ENCODE measurements around the gene DOCK7. TPM values are rescaled to one million over a fixed set of nuclear protein-coding genes. Genes with fewer than 3 reads are reported as not detected.
A peak's percentile ranks its signal among the peaks of the same experiment; 100 is the strongest.

DOCK7 gene
- total and polyA plus RNA-seq, 5 donors = 4.2 to 17.9 (median 12.6) TPM

GRCh38 chr1:62444701-62445100, 243.5 kb downstream of the DOCK7 start:
- no peaks in the 10 kb centered on the region for H3K9me3 ChIP-seq (ENCODE audit: control insufficient read depth, low read length)
- intact Hi-C loops (cut with DNase I) = no loop called here
- no peaks in the 10 kb centered on the region for H3K27me3 ChIP-seq (ENCODE audit: control insufficient read depth, insufficient read depth)
- H3K4me3 ChIP-seq (ENCODE audit: low read length) = no peak overlapping the region
- no peak for ATAC-seq
- DNase-seq = no peak
- H3K27ac ChIP-seq (ENCODE audit: low read length) = no peak overlapping the region
- 84% methylated on average over 1 of the region's 1 CpG for WGBS
- H3K4me1 ChIP-seq (ENCODE audit: control insufficient read depth, insufficient read depth, low read length) = no peaks in the 10 kb centered on the region

- Histone ChIP-seq H3K4me3 (ENCODE audit: low read length) (no peak overlapping the region), H3K27ac (ENCODE audit: low read length) (no peak overlapping the region), H3K27me3 (ENCODE audit: control insufficient read depth, insufficient read depth) (no peaks in the 10 kb centered on the region), H3K4me1 (ENCODE audit: control insufficient read depth, insufficient read depth, low read length) (peaks cover 3% of the 10 kb centered on the region), H3K9me3 (ENCODE audit: control insufficient read depth, low read length) (no peaks in the 10 kb centered on the region)
- intact Hi-C loops (cut with DNase I) = no loop called here
- WGBS = 79% methylated on average over 4 of the region's 4 CpGs
- ATAC-seq = no peak
- no peak for DNase-seq
Observed at GRCh38 chr1:62439652-62440371, 248.4 kb downstream of the DOCK7 start.

GRCh38 chr1:62438163-62438562, 250.0 kb downstream of the DOCK7 start:
- intact Hi-C loops (cut with DNase I) = no loop called here
- DNase-seq = no peak
- Histone ChIP-seq H3K27me3 (ENCODE audit: control insufficient read depth, insufficient read depth) (no peaks in the 10 kb centered on the region), H3K9me3 (ENCODE audit: control insufficient read depth, low read length) (no peaks in the 10 kb centered on the region), H3K4me3 (ENCODE audit: low read length) (peak overlapping the region; percentile 72), H3K4me1 (ENCODE audit: control insufficient read depth, insufficient read depth, low read length) (peaks cover 3% of the 10 kb centered on the region), H3K27ac (ENCODE audit: low read length) (no peak overlapping the region)
- whole genome bisulfite sequencing = 3% methylated on average over 7 of the region's 7 CpGs
- no peak for ATAC-seq

- peaks cover 3% of the 10 kb centered on the region for H3K4me1 ChIP-seq (ENCODE audit: control insufficient read depth, insufficient read depth, low read length)
- H3K27ac ChIP-seq (ENCODE audit: low read length) = peak overlapping the region; percentile 99
- under 1% methylated on average over 68 of the region's 68 CpGs for WGBS
- DNase-seq (peak in 1 of 3 donors; percentile 74), ATAC-seq (peak; percentile 4 to 7)
- intact Hi-C loops (cut with DNase I) = no loop called here
- peak overlapping the region; percentile 72 for H3K4me3 ChIP-seq (ENCODE audit: low read length)
- H3K27me3 ChIP-seq (ENCODE audit: control insufficient read depth, insufficient read depth) = no peaks in the 10 kb centered on the region
- no peaks in the 10 kb centered on the region for H3K9me3 ChIP-seq (ENCODE audit: control insufficient read depth, low read length)
Observed at GRCh38 chr1:62437273-62437940, 250.8 kb downstream of the DOCK7 start.

- under 1% methylated on average over 76 of the region's 76 CpGs for WGBS
- DNase-seq = peak; percentile 98 to 99 (median 98)
- intact Hi-C loops (cut with DNase I) = no loop called here
- Histone ChIP-seq H3K27ac (ENCODE audit: low read length) (peak within 1 kb of the TSS; percentile 99), H3K4me1 (ENCODE audit: control insufficient read depth, insufficient read depth, low read length) (peaks cover 3% of the 10 kb centered on the region), H3K27me3 (ENCODE audit: control insufficient read depth, insufficient read depth) (no peaks in the 10 kb centered on the region), H3K4me3 (ENCODE audit: low read length) (peak within 1 kb of the TSS; percentile 72), H3K9me3 (ENCODE audit: control insufficient read depth, low read length) (no peaks in the 10 kb centered on the region)
- peak; percentile 96 to 97 for ATAC-seq
Observed at GRCh38 chr1:62436466-62437272, 251.5 kb downstream of the DOCK7 start, which contains the start of gene USP1. USP1 (plus strand) TSS chr1:62437049; CDS start chr1:62439868, 2,819 bp downstream.

GRCh38 chr1:62436039-62436465, 252.1 kb downstream of the DOCK7 start:
- Histone ChIP-seq H3K4me3 (ENCODE audit: low read length) (peak overlapping the region; percentile 72), H3K4me1 (ENCODE audit: control insufficient read depth, insufficient read depth, low read length) (peaks cover 3% of the 10 kb centered on the region), H3K9me3 (ENCODE audit: control insufficient read depth, low read length) (no peaks in the 10 kb centered on the region), H3K27me3 (ENCODE audit: control insufficient read depth, insufficient read depth) (no peaks in the 10 kb centered on the region), H3K27ac (ENCODE audit: low read length) (peak overlapping the region; percentile 99)
- intact Hi-C loops (cut with DNase I) = no loop called here
- under 1% methylated on average over 45 of the region's 45 CpGs for WGBS
- ATAC-seq (peak; percentile 94 to 95), DNase-seq (peak; percentile 97 to 99 (median 98))

GRCh38 chr1:62435231-62436038, 252.8 kb downstream of the DOCK7 start:
- DNase-seq = peak in 2 of 3 donors; percentile 23 to 69
- ATAC-seq = peak; percentile 10 to 25
- Histone ChIP-seq H3K4me3 (ENCODE audit: low read length) (peak overlapping the region; percentile 72), H3K9me3 (ENCODE audit: control insufficient read depth, low read length) (no peaks in the 10 kb centered on the region), H3K27ac (ENCODE audit: low read length) (peak overlapping the region; percentile 99), H3K27me3 (ENCODE audit: control insufficient read depth, insufficient read depth) (no peaks in the 10 kb centered on the region), H3K4me1 (ENCODE audit: control insufficient read depth, insufficient read depth, low read length) (peaks cover 3% of the 10 kb centered on the region)
- 49% methylated on average over 31 of the region's 31 CpGs for WGBS
- intact Hi-C loops (cut with DNase I) = no loop called here

GRCh38 chr1:62434618-62435001, 253.6 kb downstream of the DOCK7 start:
- Histone ChIP-seq H3K27ac (ENCODE audit: low read length) (no peak overlapping the region), H3K4me3 (ENCODE audit: low read length) (no peak overlapping the region), H3K27me3 (ENCODE audit: control insufficient read depth, insufficient read depth) (no peaks in the 10 kb centered on the region), H3K9me3 (ENCODE audit: control insufficient read depth, low read length) (no peaks in the 10 kb centered on the region), H3K4me1 (ENCODE audit: control insufficient read depth, insufficient read depth, low read length) (peaks cover 3% of the 10 kb centered on the region)
- 94% methylated on average over 12 of the region's 12 CpGs for WGBS
- DNase-seq (no peak), ATAC-seq (no peak)
- intact Hi-C loops (cut with DNase I) = no loop called here

GRCh38 chr1:62433861-62434617, 254.1 kb downstream of the DOCK7 start:
- DNase-seq = no peak
- Histone ChIP-seq H3K4me1 (ENCODE audit: control insufficient read depth, insufficient read depth, low read length) (peaks cover 3% of the 10 kb centered on the region), H3K4me3 (ENCODE audit: low read length) (no peak overlapping the region), H3K27me3 (ENCODE audit: control insufficient read depth, insufficient read depth) (no peaks in the 10 kb centered on the region), H3K9me3 (ENCODE audit: control insufficient read depth, low read length) (no peaks in the 10 kb centered on the region), H3K27ac (ENCODE audit: low read length) (no peak overlapping the region)
- WGBS = 82% methylated on average over 10 of the region's 10 CpGs
- intact Hi-C loops (cut with DNase I) = no loop called here
- no peak for ATAC-seq

- WGBS = 95% methylated on average over 2 of the region's 2 CpGs
- Histone ChIP-seq H3K27ac (ENCODE audit: low read length) (no peak overlapping the region), H3K4me3 (ENCODE audit: low read length) (no peak overlapping the region), H3K27me3 (ENCODE audit: control insufficient read depth, insufficient read depth) (no peaks in the 10 kb centered on the region), H3K9me3 (ENCODE audit: control insufficient read depth, low read length) (no peaks in the 10 kb centered on the region), H3K4me1 (ENCODE audit: control insufficient read depth, insufficient read depth, low read length) (no peaks in the 10 kb centered on the region)
- ATAC-seq (no peak), DNase-seq (no peak)
- intact Hi-C loops (cut with DNase I) = no loop called here
Observed at GRCh38 chr1:62429581-62429980, 258.6 kb downstream of the DOCK7 start.

Data from right cardiac atrium (tissue), 5 donors.